Mucosa of descending colon (tissue), 3 donors: ENCODE measurements around the gene PNPLA5. TPM values are rescaled to one million over a fixed set of nuclear protein-coding genes. Genes with fewer than 3 reads are reported as not detected.
"Not testable (repeated sequence)": the region's sequence is repeated elsewhere in the genome, so short reads cannot be mapped to it uniquely, and the experiment has no call there.

Experiments used
- ATAC-seq: fragments of 200-7000 bp; cut with Tn5 transposase; one replicate; pipeline ENCODE4 v1.9.1; 2020; ENCODE audit warnings: mild to moderate bottlenecking, moderate library complexity
- DNase-seq, 3 donors: peaks; one replicate each; pipeline ENCODE4 v3.0.0-alpha.2; 2020
- H3K36me3 ChIP-seq: fragments of 200-600 bp; one replicate; pipeline ENCODE4 v1.8.0; 2021; ENCODE audit warnings: low read depth, mild to moderate bottlenecking
- H3K4me1 ChIP-seq: fragments of 200-600 bp; one replicate; pipeline ENCODE4 v1.8.0; 2021; ENCODE audit warnings: low read depth, mild to moderate bottlenecking
- H3K4me3 ChIP-seq: fragments of 200-600 bp; one replicate; pipeline ENCODE4 v1.8.0; 2021; ENCODE audit warnings: mild to moderate bottlenecking
- H3K9me3 ChIP-seq: fragments of 200-600 bp; one replicate; pipeline ENCODE4 v1.8.0; 2021; ENCODE audit warnings: mild to moderate bottlenecking
- CTCF ChIP-seq: fragments of 200-600 bp; IDR thresholded peaks from one replicate; pipeline ENCODE4 v1.8.0; 2022; ENCODE audit warnings: antibody characterized with exemption, mild to moderate bottlenecking
- intact Hi-C, 2 donors: fragments of 100-400 bp; cut with DNase I in 1 of 2; cut with micrococcal nuclease in 1 of 2; formaldehyde crosslinking; loops; one replicate each; pipeline versions ENCODE4 v1.11.0 to v1.11.1; 2022; cut with DNase I, micrococcal nuclease
- total RNA-seq, 3 donors: library from RNA; stranded (reverse); fragmentation: NEBNext Ultra II Directional in 2 of 3; extraction: Animal tissue kit (Norgen Biotek cat#: 25700) in 2 of 3; gene quantifications; one replicate each; pipeline versions ENCODE4 v1.2.1 to v1.2.4, GENCODE V29; 2021 to 2023
- donor health status: DM: no; HTN: no; CAD: no; lungs with moderate emphysema.
- donor health status: DM: no; HTN: no; CAD: no.
- donor health status: DM: no; HTN: yes; CAD: no.

The PNPLA5 gene
- total RNA-seq, 3 donors from 2014 or later, result not detected

DNA sequence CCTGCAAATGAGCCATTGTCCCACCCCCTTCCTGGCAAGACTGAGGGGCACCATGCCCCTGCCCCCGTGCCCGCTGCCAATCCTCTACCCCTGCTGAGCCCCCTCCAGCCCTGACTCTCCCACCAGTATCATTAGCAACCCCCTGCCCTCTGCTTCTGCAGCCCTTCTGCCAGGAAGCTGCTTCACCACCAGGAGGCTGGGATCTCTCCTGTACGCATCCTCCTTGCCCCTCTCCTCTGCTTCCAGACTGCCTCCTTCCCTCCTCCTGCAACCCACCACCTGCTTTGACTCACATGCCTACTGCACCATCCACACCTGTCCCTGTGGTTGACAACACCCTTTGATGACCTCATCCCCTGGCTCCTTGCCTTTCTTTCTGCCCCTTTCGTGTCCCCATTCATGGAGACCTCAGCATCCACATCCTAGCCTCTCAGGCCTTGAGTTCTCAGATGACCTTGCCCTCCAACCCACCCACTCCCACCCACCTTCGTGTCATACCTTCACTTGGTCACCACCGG is 18.4 kb upstream of the PNPLA5 start:
- H3K4me3 ChIP-seq, result no peak overlapping the region
- DNase-seq (no peak), ATAC-seq (no peak)
- no peak for TF ChIP-seq CTCF
- H3K4me1 ChIP-seq, result no peaks in the 10 kb centered on the region
- H3K36me3 ChIP-seq, result no peaks in the 10 kb centered on the region
- no peaks in the 10 kb centered on the region for H3K9me3 ChIP-seq
- intact Hi-C loops, result no loop called here

DNA sequence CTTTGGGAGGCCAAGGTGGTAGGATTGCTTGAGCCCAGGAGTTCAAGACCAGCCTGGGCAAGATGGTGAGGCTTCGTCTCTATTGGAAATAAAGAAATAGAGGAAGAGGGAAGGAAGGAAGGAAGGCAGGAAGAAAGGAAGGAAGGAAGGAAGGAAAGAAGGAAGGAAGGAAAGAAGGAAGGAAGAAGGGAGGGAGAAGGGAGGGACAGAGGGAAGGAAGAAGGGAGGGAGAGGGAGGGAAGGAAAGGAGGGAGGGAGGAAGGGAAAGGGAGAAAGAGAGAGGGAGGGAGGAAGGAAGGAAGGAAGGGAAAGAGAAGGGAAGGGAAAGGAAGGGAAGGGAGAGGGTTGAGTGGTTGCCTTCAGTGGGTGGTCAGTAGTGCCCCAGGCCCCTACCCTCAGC is 17.9 kb upstream of the PNPLA5 start:
- intact Hi-C loops, result no loop called here
- no peak for DNase-seq
- no peak for TF ChIP-seq CTCF
- H3K4me1 ChIP-seq, result no peaks in the 10 kb centered on the region
- no peak overlapping the region for H3K4me3 ChIP-seq
- ATAC-seq, result no peak
- no peaks in the 10 kb centered on the region for H3K36me3 ChIP-seq
- no peaks in the 10 kb centered on the region for H3K9me3 ChIP-seq

GRCh38 chr22:43905681-43906080 is 13.9 kb upstream of the PNPLA5 start:
- Histone ChIP-seq H3K9me3 (no peaks in the 10 kb centered on the region), H3K4me3 (no peak overlapping the region), H3K36me3 (no peaks in the 10 kb centered on the region), H3K4me1 (no peaks in the 10 kb centered on the region)
- ATAC-seq, result no peak
- DNase-seq, result no peak
- intact Hi-C loops, result no loop called here
- no peak for TF ChIP-seq CTCF

DNA sequence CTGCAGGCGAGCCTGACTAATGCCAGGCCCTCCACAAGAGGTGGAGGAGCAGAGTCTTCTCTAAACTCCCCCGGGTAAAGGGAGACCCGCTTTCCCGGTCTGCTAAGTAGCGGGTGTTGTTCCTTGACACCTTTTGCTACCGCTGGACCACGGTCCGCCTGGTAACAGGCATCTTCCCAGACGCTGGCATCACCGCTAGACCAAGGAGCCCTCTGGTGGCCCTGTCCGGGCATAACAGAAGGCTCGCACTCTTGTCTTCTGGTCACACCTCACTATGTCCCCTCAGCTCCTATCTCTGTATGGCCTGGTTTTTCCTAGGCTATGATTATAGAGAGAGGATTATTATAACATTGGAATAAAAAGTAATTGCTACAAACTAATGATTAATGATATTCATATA is 12.6 kb upstream of the PNPLA5 start:
- H3K36me3 ChIP-seq, H3K9me3 ChIP-seq, H3K4me1 ChIP-seq, H3K4me3 ChIP-seq, intact Hi-C loops, ATAC-seq: not testable (repeated sequence)
- peak in 2 of 3 donors; percentile 56 to 71 for DNase-seq

GRCh38 chr22:43903033-43903432 is 11.2 kb upstream of the PNPLA5 start:
- DNase-seq, ATAC-seq, H3K4me1 ChIP-seq, H3K4me3 ChIP-seq, H3K36me3 ChIP-seq, H3K9me3 ChIP-seq, intact Hi-C loops: not testable (repeated sequence)

DNA sequence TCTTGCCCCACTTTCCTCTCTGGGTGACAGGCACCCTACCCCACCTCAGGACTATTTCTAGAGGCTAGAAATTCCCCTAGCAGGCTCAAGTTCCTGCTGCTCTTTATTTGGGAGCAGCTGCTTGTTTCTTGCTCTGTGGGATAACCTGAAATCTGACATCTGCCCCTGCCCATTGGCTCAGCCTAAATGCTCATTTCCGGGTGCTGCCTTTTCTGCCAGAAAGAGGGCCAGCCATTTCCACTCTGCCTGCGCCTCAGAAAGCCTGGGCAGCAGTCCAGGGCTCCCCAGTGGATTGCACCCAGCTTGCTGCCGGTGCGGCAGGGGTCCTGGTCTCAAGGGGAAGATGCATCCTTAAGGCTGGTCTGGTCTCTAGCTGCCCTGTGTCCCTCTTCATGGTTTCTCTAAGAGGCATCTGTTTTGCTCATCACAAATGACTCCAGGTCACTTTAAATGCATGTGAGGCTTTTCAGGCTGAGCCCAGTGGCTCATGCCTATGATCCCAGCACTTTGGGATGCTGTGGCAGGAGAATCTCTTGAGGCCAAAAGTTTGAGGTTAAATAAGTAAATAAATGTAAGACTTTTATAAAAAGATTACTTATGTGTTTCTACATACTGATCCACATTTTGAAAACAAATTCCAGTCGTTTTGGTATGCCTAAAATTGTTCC is 10.3 kb upstream of the PNPLA5 start:
- no peak for TF ChIP-seq CTCF
- Histone ChIP-seq H3K36me3 (no peaks in the 10 kb centered on the region), H3K4me1 (no peaks in the 10 kb centered on the region), H3K4me3 (no peak overlapping the region), H3K9me3 (no peaks in the 10 kb centered on the region)
- intact Hi-C loops, result no loop called here
- ATAC-seq, result peak; percentile 46
- no peak for DNase-seq

GRCh38 chr22:43900206-43900605 is 8.4 kb upstream of the PNPLA5 start:
- intact Hi-C loops, result no loop called here
- Histone ChIP-seq H3K9me3 (no peaks in the 10 kb centered on the region), H3K36me3 (no peaks in the 10 kb centered on the region), H3K4me3 (no peak overlapping the region), H3K4me1 (no peaks in the 10 kb centered on the region)
- DNase-seq, result no peak
- no peak for TF ChIP-seq CTCF
- ATAC-seq, result no peak
